NB4 (cell line): ENCODE results near the gene USP9X.

Experiments
- CTCF ChIP-seq: IDR thresholded peaks from one replicate; pipeline ENCODE4 v1.5.1; 2012; ENCODE audit warnings: low read depth, low read length
- MAX ChIP-seq: IDR thresholded peaks from 2 replicates; pipeline ENCODE4 v1.6.1; 2011; ENCODE audit warnings: low read depth, low read length
- POLR2A ChIP-seq: IDR thresholded peaks from 2 replicates; pipeline ENCODE4 v1.6.1; 2011; ENCODE audit warnings: mild to moderate bottlenecking; ENCODE audit not compliant: insufficient read length; ENCODE audit errors: extremely low read depth

- TF ChIP-seq CTCF (no peak), POLR2A (no peak), MAX (no peak)
These were observed 173.6 kb downstream of the USP9X start for GRCh38 chrX:41258871-41259270.
